HepG2 (cell line): Measurements from ENCODE around the gene TSNAXIP1. TPM values are rescaled to one million over a fixed set of nuclear protein-coding genes. Genes with fewer than 3 reads are reported as not detected.

Experiments used
- ATAC-seq: fragments of 200-7000 bp; cut with Tn5 transposase; 3 replicates; pipeline ENCODE4 v1.9.1; 2020; ENCODE audit warnings: mild to moderate bottlenecking, moderate library complexity
- BruUV-seq: library from RNA; stranded (reverse); fragments of 400-500 nt; replicated peaks from 2 replicates; lab custom pipeline; 2021; lab: Mats Ljungman, UMichigan
- CTCF ChIA-PET: fragments of 300-600 bp; formaldehyde crosslinking; extraction: SDS; loops from one replicate; lab custom pipeline; 2021; ENCODE audit warnings: low total read pairs, inconsistent platforms, low intra/inter-chr PET ratio; lab: Yijun Ruan, JAX
- POLR2A ChIA-PET: fragments of 350-600 bp; sonication (Branson Sonifier 250); formaldehyde crosslinking; loops from one replicate; lab custom pipeline; 2020; ENCODE audit warnings: antibody characterized with exemption, inconsistent platforms; lab: Yijun Ruan, JAX
- DNase-seq: peaks from one replicate; pipeline ENCODE4 v3.0.0-alpha.2; 2015; ENCODE audit warnings: low spot score
- FAIRE-seq: peaks from 3 replicates; lab custom pipeline; 2011; peaks lifted over from hg19 to GRCh38; lab: Jason Lieb, UNC
- H2AFZ ChIP-seq: one replicate; pipeline ENCODE4 v1.6.1; 2011; ENCODE audit warnings: low read length, inconsistent platforms
- H3K27ac ChIP-seq: fragments of 300-600 bp; 3 replicates; pipeline ENCODE4 v1.8.0; 2011; ENCODE audit warnings: mixed run types, mild to moderate bottlenecking, mixed read lengths, low read length, inconsistent platforms; ENCODE audit not compliant: insufficient read depth; ENCODE audit errors: extremely low read length
- H3K27me3 ChIP-seq, 2 experiments: fragments of 200-600 bp in 1 of 2; 2 replicates in 1 of 2; 3 replicates in 1 of 2; pipeline versions ENCODE4 v1.6.0 to v1.8.0; 2011; ENCODE audit warnings: low read length in 2 of 2, mild to moderate bottlenecking in 2 of 2, moderate library complexity in 2 of 2, inconsistent platforms in 1 of 2; ENCODE audit not compliant: insufficient read depth in 2 of 2, control insufficient read depth in 1 of 2
- H3K36me3 ChIP-seq, 2 experiments: fragments of 200-600 bp in 1 of 2; replicated peaks in 1 of 2; 2 replicates in 1 of 2; 3 replicates in 1 of 2; pipeline versions ENCODE4 v1.5.1 to v1.8.0; 2011; ENCODE audit warnings: low read length in 2 of 2, inconsistent platforms in 1 of 2; ENCODE audit not compliant: insufficient read depth in 2 of 2, control insufficient read depth in 1 of 2
- H3K4me1 ChIP-seq: 2 replicates; pipeline ENCODE4 v1.5.1; 2012; ENCODE audit warnings: low read length, inconsistent platforms; ENCODE audit not compliant: insufficient read depth
- H3K4me2 ChIP-seq: 2 replicates; pipeline ENCODE4 v1.6.0; 2011; ENCODE audit warnings: low read depth, low read length, inconsistent platforms
- H3K4me3 ChIP-seq, 3 experiments: fragments of 200-600 bp in 1 of 3; sonication (generic), shearing (Covaris generic) in 1 of 3; replicated peaks in 1 of 3; 2 replicates each; pipeline ENCODE4 v1.5.1; 2011 to 2016; ENCODE audit warnings: low read length in 3 of 3, inconsistent platforms in 2 of 3, low read depth in 2 of 3, mild to moderate bottlenecking in 2 of 3, control low read depth in 1 of 3, mixed read lengths in 1 of 3; ENCODE audit not compliant: insufficient read depth in 1 of 3
- H3K79me2 ChIP-seq: one replicate; pipeline ENCODE4 v1.6.1; 2011; ENCODE audit warnings: low read length, inconsistent platforms; ENCODE audit not compliant: insufficient read depth
- H3K9ac ChIP-seq: 2 replicates; pipeline ENCODE4 v1.6.0; 2011; ENCODE audit warnings: mild to moderate bottlenecking, low read depth, low read length, inconsistent platforms; ENCODE audit not compliant: insufficient read depth
- H3K9me3 ChIP-seq: 2 replicates; pipeline ENCODE4 v1.5.1; 2012; ENCODE audit warnings: mild to moderate bottlenecking, low read length
- H4K20me1 ChIP-seq: 2 replicates; pipeline ENCODE4 v1.6.0; 2011; ENCODE audit warnings: inconsistent platforms, mild to moderate bottlenecking, low read length, moderate library complexity; ENCODE audit not compliant: insufficient read depth
- GFI1 ChIP-seq: sonication (generic); formaldehyde crosslinking; IDR thresholded peaks from 2 replicates; pipeline ENCODE4 v1.5.0; 2020; ENCODE audit warnings: missing genetic modification reagents, mild to moderate bottlenecking, borderline replicate concordance
- KDM1A ChIP-seq: IDR thresholded peaks from 2 replicates; pipeline ENCODE4 v1.6.1; 2016; ENCODE audit warnings: missing compliant biosample characterization
- KLF13 ChIP-seq: sonication (generic); formaldehyde crosslinking; IDR thresholded peaks from 2 replicates; pipeline ENCODE4 v1.4.0; 2020; ENCODE audit warnings: mild to moderate bottlenecking, missing genetic modification reagents
- KLF9 ChIP-seq: IDR thresholded peaks from 2 replicates; pipeline ENCODE4 v1.6.1; 2016; ENCODE audit warnings: low read depth
- MTERF4 ChIP-seq: sonication (generic); formaldehyde crosslinking; IDR thresholded peaks from 2 replicates; pipeline ENCODE4 v1.8.0; 2023; ENCODE audit warnings: mild to moderate bottlenecking, missing genetic modification reagents
- PAXIP1 ChIP-seq: sonication (generic); formaldehyde crosslinking; conservative IDR thresholded peaks from 2 replicates; pipeline ENCODE4 v1.4.0; 2020; ENCODE audit warnings: mild to moderate bottlenecking, missing genetic modification reagents, moderate library complexity
- PHF21A ChIP-seq: sonication (generic); formaldehyde crosslinking; IDR thresholded peaks from 2 replicates; pipeline ENCODE4 v1.5.0; 2020; ENCODE audit warnings: mild to moderate bottlenecking, missing genetic modification reagents
- SCMH1 ChIP-seq: sonication (generic); formaldehyde crosslinking; IDR thresholded peaks from 2 replicates; pipeline ENCODE4 v1.9.0; 2021; ENCODE audit warnings: missing genetic modification reagents, mild to moderate bottlenecking, borderline replicate concordance
- SIN3A ChIP-seq: IDR thresholded peaks from 2 replicates; pipeline ENCODE4 v1.6.1; 2011; ENCODE audit warnings: low read depth, mild to moderate bottlenecking, control low read depth, low read length, borderline replicate concordance
- SP4 ChIP-seq: sonication (generic); formaldehyde crosslinking; IDR thresholded peaks from 2 replicates; pipeline ENCODE4 v1.8.1; 2023; ENCODE audit warnings: mild to moderate bottlenecking, missing genetic modification reagents
- TGIF2 ChIP-seq: IDR thresholded peaks from 2 replicates; pipeline ENCODE4 v1.6.1; 2016; ENCODE audit warnings: control low read depth, missing compliant biosample characterization
- ZFP90 ChIP-seq: sonication (generic); formaldehyde crosslinking; IDR thresholded peaks from 2 replicates; pipeline ENCODE4 v1.8.0; 2022; ENCODE audit warnings: missing genetic modification reagents, mild to moderate bottlenecking, inconsistent platforms, borderline replicate concordance
- ZIK1 ChIP-seq: sonication (generic); formaldehyde crosslinking; IDR thresholded peaks from 2 replicates; pipeline ENCODE4 v1.5.0; 2020; ENCODE audit warnings: mild to moderate bottlenecking, low read depth, missing genetic modification reagents, borderline replicate concordance
- ZNF263 ChIP-seq: sonication (generic); formaldehyde crosslinking; IDR thresholded peaks from 2 replicates; pipeline ENCODE4 v1.4.0; 2020; ENCODE audit warnings: missing genetic modification reagents
- ZNF605 ChIP-seq: sonication (generic); formaldehyde crosslinking; IDR thresholded peaks from 2 replicates; pipeline ENCODE4 v1.8.0; 2022; ENCODE audit warnings: mild to moderate bottlenecking, missing genetic modification reagents
- ZNF770 ChIP-seq: sonication (generic); formaldehyde crosslinking; IDR thresholded peaks from 2 replicates; pipeline ENCODE4 v1.5.0; 2020; ENCODE audit warnings: mild to moderate bottlenecking, missing genetic modification reagents
- ZNF788 ChIP-seq: sonication (generic); formaldehyde crosslinking; IDR thresholded peaks from 2 replicates; pipeline ENCODE4 v1.5.0; 2020; ENCODE audit warnings: mild to moderate bottlenecking, missing genetic modification reagents, borderline replicate concordance
- WGBS: methylation state at CpG from one replicate; pipeline ENCODE4 v1.1.6; 2017; ENCODE audit warnings: low lambda C conversion rate; 5-methylcytosine and 5-hydroxymethylcytosine counted together
- in situ Hi-C: cut with HindIII; loops from 2 replicates; pipeline ENCODE4 v1.10.0; 2017; ENCODE audit warnings: low pct_unique_long_range_greater_than_20kb; ENCODE audit not compliant: extremely low pct_ligation_motif_present
- intact Hi-C: fragments of 100-400 bp; cut with micrococcal nuclease; formaldehyde crosslinking; loops from one replicate; pipeline ENCODE4 v1.10.0; 2022; ENCODE audit not compliant: unreplicated experiment
- polyA plus RNA-seq, 8 experiments: library from polyadenylated mRNA; depleted of rRNA in 3 of 8; stranded (reverse) in 7 of 8; unstranded in 1 of 8; fragments of >200 nt; fragmentation: Illumina TruSeq in 4 of 8; extraction: Trizol in 4 of 8; gene quantifications; 2 replicates each; pipeline versions ENCODE4 v1.2.1 to v1.2.3, GENCODE V29; 2011 to 2016; ENCODE audit warnings: low read depth in 4 of 8, missing spikeins in 1 of 8, mixed read lengths in 1 of 8; ENCODE audit not compliant: insufficient read depth in 1 of 8
- total RNA-seq, 5 experiments: library from RNA; depleted of rRNA; stranded (reverse); fragments of >200 nt; fragmentation: Illumina TruSeq; extraction: Trizol; gene quantifications; 2 replicates each; pipeline ENCODE4 v1.2.3, GENCODE V29; 2016; ENCODE audit warnings: low read depth in 1 of 5

The TSNAXIP1 gene
- total and polyA plus RNA-seq, 2 of the 13 experiments (the other 11 are each of a cell fraction or from before 2014, with no cell fraction given): 0.37 to 0.86 TPM

GRCh38 chr16:67843343-67843765 is 36.7 kb downstream of the TSNAXIP1 start:
- Histone ChIP-seq H3K4me1 (peaks cover 44% of the 10 kb centered on the region), H2AFZ (no peak overlapping the region), H3K9ac (peak overlapping the region; percentile 93), H3K27me3 (no peaks in the 10 kb centered on the region; a peak in 1 of 5 replicates), H4K20me1 (peaks cover 29% of the 10 kb centered on the region), H3K9me3 (no peaks in the 10 kb centered on the region), H3K4me2 (peak overlapping the region; percentile 89), H3K36me3 (no peaks in the 10 kb centered on the region), H3K79me2 (peaks cover 47% of the 10 kb centered on the region), H3K27ac (peak overlapping the region; percentile 92), H3K4me3 (peak overlapping the region; percentile 80 to 97 (median 92))
- ChIA-PET CTCF (interaction anchor here (1.3 to 2.6 kb wide), 3 partner anchors 22 to 40 kb away, joined by 3 to 28 read pairs (median 4); no protein-coding TSS in a partner anchor), POLR2A (interaction anchor here (1.0 to 2.6 kb wide), 4 partner anchors 10 to 92 kb away, joined by 6 to 15 read pairs (median 8); partner anchors contain the start of genes RANBP10 and TSNAXIP1)
- BruUV-seq: TSS peak; percentile 23
- no peak for ATAC-seq
- FAIRE-seq: no peak
- in situ Hi-C loops: no loop called here
- WGBS: 36% methylated on average over 4 of the region's 11 CpGs
- intact Hi-C loops: loop anchor here (1.0 kb wide), 1 partner anchor 22 kb away; no protein-coding TSS in a partner anchor
- DNase-seq: no peak
- 0 out of 2 replicates have a peak, but pooled peaks have one; percentile 0 for TF ChIP-seq PHF21A (CRISPR knock-in tag)
- no peak for TF ChIP-seq SCMH1 (CRISPR knock-in tag)
- 0 out of 2 replicates have a peak, but pooled peaks have one; percentile 1 for TF ChIP-seq ZNF788 (CRISPR knock-in tag)
- 0 out of 2 replicates have a peak, but pooled peaks have one; percentile 2 for TF ChIP-seq TGIF2 (CRISPR knock-in tag)
- no peak for TF ChIP-seq KDM1A (CRISPR knock-in tag)
- 0 out of 2 replicates have a peak, but pooled peaks have one; percentile 23 for TF ChIP-seq ZIK1 (CRISPR knock-in tag)
- TF ChIP-seq ZFP90 (CRISPR knock-in tag): 0 out of 2 replicates have a peak, but pooled peaks have one; percentile 1
- 0 out of 2 replicates have a peak, but pooled peaks have one; percentile 1 for TF ChIP-seq ZNF605 (CRISPR knock-in tag)
- TF ChIP-seq SP4: 0 out of 2 replicates have a peak, but pooled peaks have one; percentile 8
- 0 out of 2 replicates have a peak, but pooled peaks have one; percentile 8 for TF ChIP-seq ZNF263 (CRISPR knock-in tag)
- TF ChIP-seq MTERF4 (CRISPR knock-in tag): 0 out of 2 replicates have a peak, but pooled peaks have one; percentile 45
- peak; percentile 1; the same call in 1 of the 2 replicates for TF ChIP-seq SIN3A
- TF ChIP-seq KLF13: no peak
- TF ChIP-seq KLF9 (CRISPR knock-in tag): no peak
- TF ChIP-seq GFI1 (CRISPR knock-in tag): 0 out of 2 replicates have a peak, but pooled peaks have one; percentile 48
- TF ChIP-seq ZNF770: 0 out of 2 replicates have a peak, but pooled peaks have one; percentile 50
- 0 out of 2 replicates have a peak, but pooled peaks have one; percentile 5 for TF ChIP-seq PAXIP1 (CRISPR knock-in tag)
